DMS79 (cell line): Measurements from ENCODE around the gene TBC1D3B.
"Not testable (repeated sequence)": the region's sequence is repeated elsewhere in the genome, so short reads cannot be mapped to it uniquely, and the experiment has no call there.

Experiments used
- DNase-seq: peaks from one replicate; lab custom pipeline; 2025; lab: John Stamatoyannopoulos, UW

Gene TBC1D3B

GRCh38 chr17:36176536-36176935 lies at the start of gene TBC1D3B:
TSS of gene TBC1D3B (minus strand) at chr17:36176636. CDS start at chr17:36175050, 1,586 bp downstream.
- DNase-seq, result not testable (repeated sequence)

- not testable (repeated sequence) for DNase-seq
Observed at GRCh38 chr17:36222967-36223366, 46.5 kb upstream of the TBC1D3B start.

GRCh38 chr17:36221581-36222100 lies 45.2 kb upstream of the TBC1D3B start:
- not testable (repeated sequence) for DNase-seq

GRCh38 chr17:36220737-36221580 lies 44.5 kb upstream of the TBC1D3B start:
- not testable (repeated sequence) for DNase-seq

GRCh38 chr17:36219556-36219955 lies 43.1 kb upstream of the TBC1D3B start:
- DNase-seq, result not testable (repeated sequence)

- DNase-seq, result not testable (repeated sequence)
Observed at GRCh38 chr17:36215406-36216308, 39.2 kb upstream of the TBC1D3B start.

GRCh38 chr17:36214918-36215317 lies 38.5 kb upstream of the TBC1D3B start:
- no peak for DNase-seq

GRCh38 chr17:36213695-36214094 lies 37.3 kb upstream of the TBC1D3B start:
- DNase-seq, result no peak

GRCh38 chr17:36212966-36213365 lies 36.5 kb upstream of the TBC1D3B start:
- no peak for DNase-seq

GRCh38 chr17:36212272-36212605 lies 35.8 kb upstream of the TBC1D3B start:
- DNase-seq, result no peak

- not testable (repeated sequence) for DNase-seq
Observed at GRCh38 chr17:36211484-36212271, 35.2 kb upstream of the TBC1D3B start.

GRCh38 chr17:36210439-36211211 lies 34.2 kb upstream of the TBC1D3B start, which contains the start of gene CCL4L2:
TSS of gene CCL4L2 (plus strand) at chr17:36211063.
- not testable (repeated sequence) for DNase-seq

- DNase-seq, result no peak
Observed at GRCh38 chr17:36209575-36209974, 33.1 kb upstream of the TBC1D3B start.

- DNase-seq, result not testable (repeated sequence)
Observed at GRCh38 chr17:36207383-36207782, 30.9 kb upstream of the TBC1D3B start.

GRCh38 chr17:36206486-36206821 lies 30.0 kb upstream of the TBC1D3B start:
- DNase-seq, result not testable (repeated sequence)

GRCh38 chr17:36205637-36206485 lies 29.4 kb upstream of the TBC1D3B start:
- DNase-seq, result no peak

- DNase-seq, result no peak
Observed at GRCh38 chr17:36204724-36205500, 28.5 kb upstream of the TBC1D3B start.

- DNase-seq, result no peak
Observed at GRCh38 chr17:36203335-36203734, 26.9 kb upstream of the TBC1D3B start.

GRCh38 chr17:36201506-36201905 lies 25.1 kb upstream of the TBC1D3B start:
- not testable (repeated sequence) for DNase-seq
